SK-N-SH (cell line): Measurements from ENCODE around the gene TRAM2.

Experiments
- CHD2 ChIP-seq: fragments of 150-350 bp; IDR thresholded peaks from 2 replicates; pipeline ENCODE4 v1.6.1; 2018; ENCODE audit warnings: low read length; ENCODE audit not compliant: partially characterized antibody
- CTCF ChIP-seq: fragments of 200-600 bp; sonication (generic); IDR thresholded peaks from 2 replicates; pipeline ENCODE4 v1.6.1; 2017; ENCODE audit warnings: antibody characterized with exemption, mild to moderate bottlenecking, moderate library complexity
- EP300 ChIP-seq, 2 experiments: IDR thresholded peaks; 2 replicates each; pipeline versions ENCODE4 v1.4.0 to v1.6.1; 2012; ENCODE audit warnings: borderline replicate concordance in 1 of 2, low read depth in 1 of 2, low read length in 1 of 2
- FOXJ3 ChIP-seq: sonication (generic); formaldehyde crosslinking; IDR thresholded peaks from 2 replicates; pipeline ENCODE4 v1.5.1; 2020; ENCODE audit warnings: mild to moderate bottlenecking, missing genetic modification reagents
- FOXM1 ChIP-seq: IDR thresholded peaks from 2 replicates; pipeline ENCODE4 v1.4.0; 2012; ENCODE audit warnings: low read depth, mild to moderate bottlenecking
- POLR2AphosphoS5 ChIP-seq: IDR thresholded peaks from 2 replicates; pipeline ENCODE4 v1.6.1; 2012; ENCODE audit warnings: low read depth, low read length
- TF ChIP-seq, protein P1 (sequence below): IDR thresholded peaks from 2 replicates; pipeline ENCODE4 v1.4.0; 2012; ENCODE audit warnings: low read depth, borderline replicate concordance

GRCh38 chr6:52610011-52610410 is 33.2 kb upstream of the TRAM2 start:
- TF ChIP-seq POLR2AphosphoS5 (peak; percentile 22; the same call in 1 of the 2 replicates), EP300 (IDR thresholded peaks at IDR 0.05; ENCODE audit: borderline replicate concordance in 1 of 2, low read depth in 1 of 2, low read length in 1 of 2) (peak in 1 of 2 experiments; percentile 97; a peak in 2 of 4 replicates), CTCF (no peak), FOXM1 (no peak), CHD2 (peak; percentile 95), FOXJ3 (peak; percentile 91)
- TF ChIP-seq, protein P1, sequence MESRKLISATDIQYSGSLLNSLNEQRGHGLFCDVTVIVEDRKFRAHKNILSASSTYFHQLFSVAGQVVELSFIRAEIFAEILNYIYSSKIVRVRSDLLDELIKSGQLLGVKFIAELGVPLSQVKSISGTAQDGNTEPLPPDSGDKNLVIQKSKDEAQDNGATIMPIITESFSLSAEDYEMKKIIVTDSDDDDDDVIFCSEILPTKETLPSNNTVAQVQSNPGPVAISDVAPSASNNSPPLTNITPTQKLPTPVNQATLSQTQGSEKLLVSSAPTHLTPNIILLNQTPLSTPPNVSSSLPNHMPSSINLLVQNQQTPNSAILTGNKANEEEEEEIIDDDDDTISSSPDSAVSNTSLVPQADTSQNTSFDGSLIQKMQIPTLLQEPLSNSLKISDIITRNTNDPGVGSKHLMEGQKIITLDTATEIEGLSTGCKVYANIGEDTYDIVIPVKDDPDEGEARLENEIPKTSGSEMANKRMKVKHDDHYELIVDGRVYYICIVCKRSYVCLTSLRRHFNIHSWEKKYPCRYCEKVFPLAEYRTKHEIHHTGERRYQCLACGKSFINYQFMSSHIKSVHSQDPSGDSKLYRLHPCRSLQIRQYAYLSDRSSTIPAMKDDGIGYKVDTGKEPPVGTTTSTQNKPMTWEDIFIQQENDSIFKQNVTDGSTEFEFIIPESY = no peak
